ENCODE results near the gene CEP112.
"Not testable (repeated sequence)": the region's sequence is repeated elsewhere in the genome, so short reads cannot be mapped to it uniquely, and the experiment has no call there.

Gene CEP112

GRCh38 chr17:65782104-65782706 lies 409.7 kb downstream of the CEP112 start:
- not testable (repeated sequence) for DNase-seq (ENCODE audit: low read depth in 3 of 3)

DNA sequence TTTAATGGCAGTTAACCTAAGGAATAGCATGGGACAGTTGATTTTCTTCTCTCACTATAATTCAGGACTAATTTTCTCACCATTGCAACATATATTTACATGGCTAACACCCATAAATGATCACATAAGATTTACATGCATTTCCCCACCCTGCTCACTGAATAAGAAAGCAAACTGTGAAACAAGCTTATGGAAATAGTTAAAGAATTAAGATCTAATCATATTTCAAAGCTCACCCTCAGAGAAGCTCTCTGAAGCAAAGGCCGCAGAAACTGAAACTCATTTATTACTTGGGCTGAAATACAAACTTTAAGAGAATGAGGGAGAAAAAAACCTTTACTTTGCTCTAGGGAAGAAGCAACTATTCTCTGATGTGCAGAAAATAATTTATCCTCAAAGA lies 411.8 kb downstream of the CEP112 start:
- DNase-seq (ENCODE audit: low read depth in 3 of 3), result no peak

DNA sequence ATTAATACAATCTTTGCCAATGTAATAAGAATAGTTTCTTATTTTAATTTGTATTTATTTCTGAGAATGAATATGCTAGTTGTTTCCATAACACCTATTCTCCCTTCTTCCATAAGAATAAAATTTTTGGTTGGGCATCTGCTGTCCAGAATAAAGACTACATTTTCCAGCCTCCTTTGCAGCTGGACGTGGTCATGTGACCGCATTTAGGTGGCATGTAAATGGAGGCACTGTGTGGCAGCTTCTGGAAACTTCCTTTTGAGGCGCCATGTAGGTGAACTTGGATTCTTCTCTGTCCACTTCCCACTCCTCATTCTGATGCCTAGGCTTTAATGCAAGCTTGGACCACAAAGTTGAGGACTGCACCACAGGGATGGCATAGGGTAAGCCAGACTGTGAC lies 415.0 kb downstream of the CEP112 start:
- no peak for DNase-seq (ENCODE audit: low read depth in 3 of 3)

- no peak for DNase-seq (ENCODE audit: low read depth in 3 of 3)
These were observed 417.1 kb downstream of the CEP112 start for GRCh38 chr17:65774787-65775186.

DNA sequence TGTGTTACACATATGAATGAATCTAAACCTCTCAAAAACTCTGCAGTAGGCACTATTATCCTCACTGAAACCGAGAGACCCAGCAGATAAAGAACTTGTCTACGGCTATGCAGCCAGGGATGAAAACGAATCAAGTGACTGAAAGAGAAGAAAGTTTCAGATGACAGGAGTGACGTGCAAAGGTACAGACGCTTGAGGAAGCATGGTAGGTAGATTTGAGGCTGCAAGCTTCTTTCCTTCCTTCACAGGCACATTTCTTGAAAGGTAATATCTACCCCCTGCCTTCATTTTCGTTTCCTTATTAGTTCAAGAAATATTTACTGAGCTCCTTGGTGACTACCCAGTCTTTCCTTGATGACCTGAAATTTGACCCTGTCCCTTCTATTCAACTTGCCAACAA lies 418.9 kb downstream of the CEP112 start:
- no peak for DNase-seq (ENCODE audit: low read depth in 3 of 3)

DNA sequence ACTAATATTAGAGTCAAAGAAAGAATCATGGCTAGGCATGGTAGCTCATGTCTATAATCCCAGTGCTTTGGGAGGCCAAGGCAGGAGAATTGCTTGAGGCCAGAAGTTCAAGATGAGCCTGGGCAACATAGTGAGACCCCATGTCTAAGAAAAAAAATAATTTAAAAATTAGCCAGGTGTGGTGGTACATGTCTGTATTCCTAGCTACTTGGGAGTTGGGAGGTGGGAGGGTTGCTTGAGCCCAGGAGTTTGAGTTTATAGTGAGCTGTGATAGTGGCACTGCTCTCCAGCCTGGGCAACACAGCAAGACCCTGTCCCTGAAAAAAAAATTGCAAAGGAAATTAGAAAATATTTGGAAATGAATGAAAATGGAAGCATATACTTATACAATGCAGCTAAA lies 420.2 kb downstream of the CEP112 start:
- DNase-seq (ENCODE audit: low read depth in 3 of 3), result no peak

- DNase-seq (ENCODE audit: low read depth in 3 of 3), result no peak
These were observed 428.1 kb downstream of the CEP112 start for GRCh38 chr17:65763786-65764185.

GRCh38 chr17:65762973-65763372 lies 429.0 kb downstream of the CEP112 start:
- DNase-seq (ENCODE audit: low read depth in 3 of 3), result no peak

DNA sequence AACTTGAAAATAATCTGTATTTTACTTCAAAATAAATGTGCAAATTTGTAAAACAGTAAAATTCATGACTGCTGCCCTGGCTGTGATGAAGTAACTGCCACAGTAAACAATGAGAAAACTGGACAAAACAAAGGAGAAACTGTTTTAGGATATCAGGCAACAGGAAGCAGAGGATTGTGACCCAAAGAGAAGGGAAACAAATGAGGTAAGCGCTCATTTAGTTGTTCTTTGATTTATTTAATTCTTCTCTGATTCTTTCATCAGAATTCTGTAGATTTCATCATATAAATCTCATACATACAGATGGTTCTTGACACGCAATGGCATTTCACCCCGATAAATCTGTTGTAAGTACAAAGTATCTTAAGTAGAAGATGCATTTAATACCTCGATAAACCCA lies 432.4 kb downstream of the CEP112 start:
- no peak for DNase-seq (ENCODE audit: low read depth in 3 of 3)

DNA sequence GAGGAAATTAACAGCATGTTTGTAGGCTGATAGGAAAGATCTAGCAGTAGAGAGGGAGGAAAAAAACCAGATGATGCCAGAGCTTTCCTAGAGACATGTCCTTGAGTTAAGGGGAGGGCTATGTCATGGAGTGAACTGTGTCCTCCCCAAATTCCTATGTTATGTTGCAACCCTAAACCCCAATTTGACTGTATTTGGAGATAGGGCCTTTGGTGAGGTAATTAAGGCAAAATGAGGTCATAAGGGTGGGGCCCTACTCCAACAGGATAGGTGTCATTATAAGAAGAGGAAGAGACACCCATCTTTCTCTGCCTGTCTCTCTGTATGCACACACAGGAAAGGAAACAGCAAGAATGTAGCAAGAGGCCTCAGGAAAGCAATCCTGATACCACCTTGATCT lies 435.2 kb downstream of the CEP112 start:
- no peak for DNase-seq (ENCODE audit: low read depth in 3 of 3)

- no peak for DNase-seq (ENCODE audit: low read depth in 3 of 3)
These were observed 436.1 kb downstream of the CEP112 start for GRCh38 chr17:65755799-65756198.

GRCh38 chr17:65754630-65755029 lies 437.3 kb downstream of the CEP112 start:
- no peak for DNase-seq (ENCODE audit: low read depth in 3 of 3)

DNA sequence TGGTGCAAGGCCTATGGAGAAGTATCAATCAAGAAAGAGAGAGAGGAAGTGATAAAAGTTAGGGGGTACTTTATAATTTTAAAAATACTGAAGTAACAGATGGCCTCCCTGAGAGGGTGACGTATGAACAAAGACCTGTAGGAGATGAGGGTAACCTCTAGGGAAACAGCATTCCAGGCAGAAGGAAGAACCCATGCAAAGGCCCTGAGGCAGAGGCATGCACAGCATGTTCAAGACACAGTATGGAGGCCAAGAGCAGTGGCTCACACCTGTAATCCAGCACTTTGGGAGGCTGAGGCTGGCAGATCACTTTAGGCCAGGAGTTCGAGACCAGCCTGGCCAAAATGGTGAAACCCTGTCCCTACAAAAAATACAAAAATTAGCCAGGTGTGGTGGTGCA lies 437.9 kb downstream of the CEP112 start:
- no peak for DNase-seq (ENCODE audit: low read depth in 3 of 3)

GRCh38 chr17:65753348-65753747 lies 438.6 kb downstream of the CEP112 start:
- DNase-seq (ENCODE audit: low read depth in 3 of 3), result no peak

- no peak for DNase-seq (ENCODE audit: low read depth in 3 of 3)
These were observed 440.7 kb downstream of the CEP112 start for GRCh38 chr17:65751263-65751662.

GRCh38 chr17:65750631-65751115 lies 441.3 kb downstream of the CEP112 start:
- peak in 2 of 3 experiments; percentile 11 to 35 for DNase-seq (ENCODE audit: low read depth in 3 of 3)

- no peak for DNase-seq (ENCODE audit: low read depth in 3 of 3)
These were observed 441.8 kb downstream of the CEP112 start for GRCh38 chr17:65750166-65750565.

DNA sequence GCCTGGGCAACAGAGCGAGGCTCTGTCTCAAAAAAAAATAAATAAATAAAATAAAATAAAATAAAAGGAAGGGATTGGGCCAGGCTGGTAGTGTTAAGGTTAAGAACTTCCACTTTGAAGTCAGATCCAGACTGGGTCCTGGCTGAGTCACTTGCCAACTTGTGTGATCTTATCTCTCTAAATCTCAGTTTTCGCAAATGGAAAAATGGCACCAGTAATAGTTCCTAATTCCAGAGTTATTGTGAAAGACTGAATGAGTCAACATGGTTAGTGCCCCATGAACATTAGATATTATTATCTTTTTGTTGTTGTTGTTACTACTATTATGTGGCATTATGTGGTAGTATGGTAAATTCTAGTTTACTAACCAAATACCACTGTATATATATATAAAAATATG lies 442.5 kb downstream of the CEP112 start:
- DNase-seq (ENCODE audit: low read depth in 3 of 3), result no peak

DNA sequence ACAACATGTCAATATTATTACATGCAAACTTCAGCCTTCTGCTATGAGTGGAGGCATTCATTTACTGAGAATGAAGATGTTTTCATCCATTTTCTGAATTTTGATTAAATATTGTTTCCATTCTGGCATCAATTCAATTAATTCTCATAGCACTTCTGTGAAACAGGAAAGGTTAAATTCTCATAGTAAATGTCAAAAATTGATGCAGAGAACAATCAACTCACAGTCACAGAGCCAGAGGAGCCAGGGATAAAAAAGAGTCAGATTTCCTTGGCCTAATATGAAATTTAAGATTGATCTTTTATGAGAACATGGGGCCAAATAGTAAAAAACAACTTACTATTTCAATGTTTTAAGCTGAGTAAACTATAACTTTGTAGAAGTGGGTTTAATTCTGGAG lies 446.7 kb downstream of the CEP112 start:
- no peak for DNase-seq (ENCODE audit: low read depth in 3 of 3)

GRCh38 chr17:65743308-65743655 lies 448.7 kb downstream of the CEP112 start:
- DNase-seq (ENCODE audit: low read depth in 3 of 3), result no peak

DNA sequence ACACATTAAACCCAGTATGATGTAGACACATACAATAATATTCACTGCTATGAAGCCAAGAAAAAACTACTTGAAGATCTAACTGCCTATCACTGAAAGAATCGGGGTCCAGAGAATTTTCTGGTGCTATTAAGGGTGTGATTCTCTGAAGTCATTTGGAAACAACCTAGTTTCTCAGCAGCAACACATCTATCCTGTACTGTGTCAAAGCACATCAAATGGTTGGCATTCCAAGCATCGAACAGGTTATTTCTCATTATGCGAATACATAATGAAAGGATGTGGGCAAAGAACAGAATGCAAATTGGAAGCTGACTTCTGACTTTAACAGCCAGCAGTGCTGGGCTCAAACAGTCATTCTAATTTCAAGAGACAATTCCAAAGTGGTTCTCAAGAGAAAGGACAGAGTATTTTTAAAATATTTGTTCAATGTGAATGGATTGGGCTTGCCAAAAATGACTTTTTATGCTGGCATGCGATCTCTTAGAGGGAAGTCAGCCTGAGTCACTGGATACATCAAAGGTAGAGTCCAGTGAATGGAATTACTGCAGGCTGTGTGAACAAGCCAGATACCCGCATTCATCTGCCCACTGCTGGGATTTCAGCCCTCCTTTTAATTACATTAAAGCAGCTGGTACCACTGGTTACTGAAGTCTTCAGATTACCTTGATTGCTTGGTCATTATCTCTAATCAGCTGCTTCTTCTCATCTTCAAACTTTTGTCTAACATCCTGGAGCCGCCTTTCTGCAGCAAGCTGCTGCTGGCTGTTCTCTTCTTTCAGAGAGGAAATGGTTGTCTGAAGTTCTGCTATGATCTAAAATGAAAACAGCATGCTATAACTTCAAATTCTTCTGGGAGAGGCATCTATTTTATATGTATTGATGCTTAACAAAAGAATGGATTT lies 449.3 kb downstream of the CEP112 start:
- DNase-seq (ENCODE audit: low read depth in 3 of 3), result no peak

GRCh38 chr17:65741710-65742109 lies 450.2 kb downstream of the CEP112 start:
- DNase-seq (ENCODE audit: low read depth in 3 of 3), result no peak

DNA sequence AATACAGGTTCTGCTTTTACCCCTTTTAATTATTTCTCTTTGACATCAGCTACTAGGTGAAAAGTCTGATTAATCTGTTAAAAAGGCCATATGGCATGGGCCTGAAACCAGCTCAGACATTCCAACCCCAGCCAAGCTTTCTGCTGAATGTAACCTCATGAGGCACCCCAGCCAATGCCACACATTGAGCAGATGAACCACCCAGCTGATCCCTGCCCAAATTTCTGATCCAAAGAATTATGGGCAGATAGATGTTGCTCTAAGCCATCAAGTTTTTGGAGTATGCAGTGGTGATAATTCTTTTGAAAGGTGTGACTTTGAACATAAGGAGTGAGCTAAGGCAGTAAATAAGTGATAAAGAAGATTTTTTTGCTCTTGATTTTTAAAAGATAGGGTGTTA lies 452.9 kb downstream of the CEP112 start:
- no peak for DNase-seq (ENCODE audit: low read depth in 3 of 3)

Measured in stimulated activated CD4-positive, alpha-beta T cell treated with anti-CD3 and anti-CD28 coated beads, TNF-alpha, amount 100 ng/mL, for 24 hours (primary cell).